ENCODE measurements around the gene CFAP70. TPM values are rescaled to one million over a fixed set of nuclear protein-coding genes. Genes with fewer than 3 reads are reported as not detected.
"Not testable (repeated sequence)": the region's sequence is repeated elsewhere in the genome, so short reads cannot be mapped to it uniquely, and the experiment has no call there.

The CFAP70 gene
- total and polyA plus RNA-seq, 4 donors = 0.25 to 2.8 (median 1.7) TPM

GRCh38 chr10:73258612-73259011, 100.1 kb downstream of the CFAP70 start:
- H3K4me1 ChIP-seq (ENCODE audit: control insufficient read depth in 1 of 2, insufficient read depth in 2 of 2, low read length in 2 of 2); DNase-seq; H3K36me3 ChIP-seq (ENCODE audit: control insufficient read depth in 1 of 2, insufficient read depth in 2 of 2, low read length in 1 of 2); ATAC-seq (ENCODE audit: low FRiP score); H3K27me3 ChIP-seq (ENCODE audit: control insufficient read depth in 1 of 2, insufficient read depth in 2 of 2, low read length in 1 of 2); H3K27ac ChIP-seq (ENCODE audit: low read depth in 1 of 2, low read length in 2 of 2); H3K4me3 ChIP-seq (ENCODE audit: low read length in 2 of 2); intact Hi-C loops (cut with DNase I); H3K9me3 ChIP-seq (ENCODE audit: control insufficient read depth, low read length): not testable (repeated sequence)
- 92 to 95% methylated on average over 10 of the region's 10 CpGs for WGBS, 2 donors

DNA sequence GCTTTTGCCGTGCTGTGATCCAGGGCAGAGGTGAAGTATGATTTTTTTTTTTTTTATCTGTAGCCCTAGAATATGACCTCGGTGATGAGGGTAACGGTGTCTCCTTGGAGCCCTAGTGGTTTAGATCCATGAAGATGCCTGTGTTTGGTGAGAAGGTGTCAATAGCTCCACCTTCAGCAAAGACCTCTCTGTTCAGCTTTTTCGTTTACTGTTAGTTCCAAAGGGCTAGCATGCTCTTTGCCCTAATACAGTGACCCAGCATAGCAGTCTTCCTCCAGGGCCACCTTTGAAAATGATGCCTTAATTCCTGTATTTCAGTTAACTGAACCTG, 105.5 kb downstream of the CFAP70 start:
- peak overlapping the region in 1 of 2 donors; percentile 12 for H3K27ac ChIP-seq (ENCODE audit: low read depth in 1 of 2, low read length in 2 of 2)
- 0 to 2% methylated on average over 4 of the region's 4 CpGs for WGBS, 2 donors
- H3K9me3 ChIP-seq (ENCODE audit: control insufficient read depth, low read length) = no peaks in the 10 kb centered on the region
- H3K27me3 ChIP-seq (ENCODE audit: control insufficient read depth in 1 of 2, insufficient read depth in 2 of 2, low read length in 1 of 2) = no peaks in the 10 kb centered on the region
- H3K36me3 ChIP-seq (ENCODE audit: control insufficient read depth in 1 of 2, insufficient read depth in 2 of 2, low read length in 1 of 2) = no peaks in the 10 kb centered on the region
- intact Hi-C loops (cut with DNase I) = no loop called here
- peaks cover 0 to 4% of the 10 kb centered on the region in 2 donors for H3K4me1 ChIP-seq (ENCODE audit: control insufficient read depth in 1 of 2, insufficient read depth in 2 of 2, low read length in 2 of 2)
- ATAC-seq (ENCODE audit: low FRiP score) (no peak), DNase-seq (no peak)
- H3K4me3 ChIP-seq (ENCODE audit: low read length in 2 of 2) = peak overlapping the region; percentile 54 to 68

GRCh38 chr10:73252445-73253224, 106.0 kb downstream of the CFAP70 start, which contains the start of gene MRPS16:
Gene MRPS16 (minus strand): TSS chr10:73252644. CDS start chr10:73252482, 162 bp downstream.
- ATAC-seq (ENCODE audit: low FRiP score) = peak; percentile 98
- Histone ChIP-seq H3K4me1 (ENCODE audit: control insufficient read depth in 1 of 2, insufficient read depth in 2 of 2, low read length in 2 of 2) (peaks cover 0 to 4% of the 10 kb centered on the region in 2 donors), H3K9me3 (ENCODE audit: control insufficient read depth, low read length) (no peaks in the 10 kb centered on the region), H3K4me3 (ENCODE audit: low read length in 2 of 2) (peak within 1 kb of the TSS; percentile 54 to 68), H3K27me3 (ENCODE audit: control insufficient read depth in 1 of 2, insufficient read depth in 2 of 2, low read length in 1 of 2) (no peaks in the 10 kb centered on the region), H3K27ac (ENCODE audit: low read depth in 1 of 2, low read length in 2 of 2) (peak within 1 kb of the TSS; percentile 47 to 77), H3K36me3 (ENCODE audit: control insufficient read depth in 1 of 2, insufficient read depth in 2 of 2, low read length in 1 of 2) (no peaks in the 10 kb centered on the region)
- WGBS, 2 donors = 0% methylated on average over 51 of the region's 51 CpGs
- intact Hi-C loops (cut with DNase I) = no loop called here
- peak; percentile 96 for DNase-seq

GRCh38 chr10:73251683-73252444, 106.8 kb downstream of the CFAP70 start:
- Histone ChIP-seq H3K27ac (ENCODE audit: low read depth in 1 of 2, low read length in 2 of 2) (peak overlapping the region; percentile 47 to 58), H3K27me3 (ENCODE audit: control insufficient read depth in 1 of 2, insufficient read depth in 2 of 2, low read length in 1 of 2) (peaks cover 0 to 3% of the 10 kb centered on the region in 2 donors), H3K4me1 (ENCODE audit: control insufficient read depth in 1 of 2, insufficient read depth in 2 of 2, low read length in 2 of 2) (peaks cover 0 to 4% of the 10 kb centered on the region in 2 donors), H3K36me3 (ENCODE audit: control insufficient read depth in 1 of 2, insufficient read depth in 2 of 2, low read length in 1 of 2) (no peaks in the 10 kb centered on the region), H3K9me3 (ENCODE audit: control insufficient read depth, low read length) (no peaks in the 10 kb centered on the region), H3K4me3 (ENCODE audit: low read length in 2 of 2) (peak overlapping the region; percentile 31 to 68)
- DNase-seq = no peak
- 18 to 21% methylated on average over 19 to 23 of the region's 23 CpGs for WGBS, 2 donors
- peak; percentile 87 for ATAC-seq (ENCODE audit: low FRiP score)
- intact Hi-C loops (cut with DNase I) = no loop called here

DNA sequence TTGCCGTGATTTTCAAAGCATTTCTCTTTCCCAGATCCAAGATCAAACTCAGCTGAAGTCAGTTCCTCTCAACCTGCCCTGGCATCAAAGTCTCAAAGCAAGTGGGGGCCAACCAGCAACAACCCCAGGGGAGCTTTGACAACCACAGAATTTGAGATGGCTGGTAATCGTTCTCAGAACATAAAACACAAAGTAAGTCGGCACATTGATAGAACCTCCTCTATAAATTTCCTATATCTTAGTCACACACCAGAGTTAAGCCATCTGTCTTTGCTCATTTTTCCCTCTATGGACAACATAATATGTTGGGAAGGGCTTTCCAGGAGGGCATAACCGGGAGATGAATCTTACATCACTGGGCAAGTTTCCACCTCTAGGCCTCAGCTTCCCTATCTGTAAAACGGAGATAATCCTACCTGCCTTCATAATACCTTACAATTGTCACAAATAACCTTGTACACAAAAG, 110.4 kb downstream of the CFAP70 start:
- Histone ChIP-seq H3K27ac (ENCODE audit: low read depth in 1 of 2, low read length in 2 of 2) (no peak overlapping the region), H3K36me3 (ENCODE audit: control insufficient read depth in 1 of 2, insufficient read depth in 2 of 2, low read length in 1 of 2) (no peaks in the 10 kb centered on the region), H3K27me3 (ENCODE audit: control insufficient read depth in 1 of 2, insufficient read depth in 2 of 2, low read length in 1 of 2) (peaks cover 0 to 3% of the 10 kb centered on the region in 2 donors), H3K9me3 (ENCODE audit: control insufficient read depth, low read length) (no peaks in the 10 kb centered on the region), H3K4me3 (ENCODE audit: low read length in 2 of 2) (no peak overlapping the region), H3K4me1 (ENCODE audit: control insufficient read depth in 1 of 2, insufficient read depth in 2 of 2, low read length in 2 of 2) (peaks cover 3 to 4% of the 10 kb centered on the region in 2 donors)
- WGBS, 2 donors = 74 to 75% methylated on average over 5 of the region's 5 CpGs
- intact Hi-C loops (cut with DNase I) = no loop called here
- ATAC-seq (ENCODE audit: low FRiP score) (no peak), DNase-seq (no peak)

GRCh38 chr10:73247509-73248258, 111.0 kb downstream of the CFAP70 start:
- Histone ChIP-seq H3K4me1 (ENCODE audit: control insufficient read depth in 1 of 2, insufficient read depth in 2 of 2, low read length in 2 of 2) (peaks cover 0 to 4% of the 10 kb centered on the region in 2 donors), H3K9me3 (ENCODE audit: control insufficient read depth, low read length) (no peaks in the 10 kb centered on the region), H3K27ac (ENCODE audit: low read depth in 1 of 2, low read length in 2 of 2) (peak overlapping the region; percentile 69 to 73), H3K4me3 (ENCODE audit: low read length in 2 of 2) (peak overlapping the region in 1 of 2 donors; percentile 36), H3K27me3 (ENCODE audit: control insufficient read depth in 1 of 2, insufficient read depth in 2 of 2, low read length in 1 of 2) (peaks cover 0 to 3% of the 10 kb centered on the region in 2 donors), H3K36me3 (ENCODE audit: control insufficient read depth in 1 of 2, insufficient read depth in 2 of 2, low read length in 1 of 2) (no peaks in the 10 kb centered on the region)
- no peak for DNase-seq
- ATAC-seq (ENCODE audit: low FRiP score) = no peak
- WGBS, 2 donors = 38 to 42% methylated on average over 4 of the region's 4 CpGs
- intact Hi-C loops (cut with DNase I) = no loop called here

DNA sequence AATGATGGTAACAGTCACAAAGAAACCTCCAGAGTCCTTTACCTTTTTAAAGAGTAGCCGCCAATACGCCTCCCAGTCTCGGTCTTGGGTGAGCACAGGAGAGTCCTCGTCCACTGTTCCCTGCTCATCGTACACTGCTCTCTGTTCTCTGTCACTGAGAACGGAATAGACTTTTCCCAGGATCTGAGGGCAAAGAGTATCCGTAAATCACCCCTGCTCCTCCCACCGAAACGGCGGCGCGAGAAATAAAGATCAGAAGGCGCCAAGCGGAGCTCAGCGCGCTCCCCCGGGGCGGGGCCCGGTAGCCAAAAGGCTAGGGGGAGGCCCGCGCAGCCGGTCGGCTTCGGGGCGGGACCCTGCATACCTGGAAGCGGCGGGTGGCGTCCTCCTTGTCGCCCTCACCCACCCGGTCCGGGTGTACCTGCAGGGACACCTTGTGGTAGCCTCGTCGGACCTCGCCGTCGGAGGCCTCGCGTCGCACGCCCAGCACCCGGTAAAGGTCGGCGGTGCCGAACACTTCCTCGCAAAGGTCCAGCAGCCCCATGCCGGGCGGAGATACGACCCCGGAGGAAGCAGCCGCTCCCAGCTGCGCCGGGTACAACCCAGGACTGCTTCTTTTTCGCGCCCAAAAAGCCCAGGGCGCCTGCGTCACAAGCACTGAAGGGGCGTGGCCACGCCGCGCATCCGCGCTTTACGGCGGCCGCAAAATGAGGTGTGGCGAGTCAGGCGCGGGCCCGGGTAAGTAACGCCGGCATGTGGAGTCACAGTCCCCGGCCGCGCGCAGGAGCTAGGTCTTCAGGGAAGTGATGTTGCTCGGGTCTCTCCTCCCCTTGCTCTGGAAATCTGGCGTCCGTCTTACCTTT, 111.8 kb downstream of the CFAP70 start, which contains the start of gene DNAJC9:
DNAJC9 (minus strand) TSS at position 610 of the 863 bp plus-strand sequence; CDS start at position 544, 66 bp downstream.
- Histone ChIP-seq H3K36me3 (ENCODE audit: control insufficient read depth in 1 of 2, insufficient read depth in 2 of 2, low read length in 1 of 2) (no peaks in the 10 kb centered on the region), H3K27me3 (ENCODE audit: control insufficient read depth in 1 of 2, insufficient read depth in 2 of 2, low read length in 1 of 2) (peaks cover 0 to 3% of the 10 kb centered on the region in 2 donors), H3K9me3 (ENCODE audit: control insufficient read depth, low read length) (no peaks in the 10 kb centered on the region), H3K4me3 (ENCODE audit: low read length in 2 of 2) (peak within 1 kb of the TSS; percentile 73 to 82), H3K4me1 (ENCODE audit: control insufficient read depth in 1 of 2, insufficient read depth in 2 of 2, low read length in 2 of 2) (peaks cover 0 to 4% of the 10 kb centered on the region in 2 donors), H3K27ac (ENCODE audit: low read depth in 1 of 2, low read length in 2 of 2) (peak within 1 kb of the TSS; percentile 69 to 73)
- DNase-seq (peak; percentile 97 to 99), ATAC-seq (ENCODE audit: low FRiP score) (peak; percentile 97)
- intact Hi-C loops (cut with DNase I) = no loop called here
- WGBS, 2 donors = 0% methylated on average over 78 of the region's 78 CpGs
